Upper lobe of right lung (tissue), 1 donor: ENCODE results near the gene DRGX. TPM values are rescaled to one million over a fixed set of nuclear protein-coding genes. Genes with fewer than 3 reads are reported as not detected.

Experiments
- ATAC-seq: fragments of 200-7000 bp; cut with Tn5 transposase; one replicate; pipeline ENCODE4 v1.9.1; 2020; ENCODE audit warnings: mild to moderate bottlenecking, moderate library complexity
- DNase-seq: peaks from one replicate; pipeline ENCODE4 v3.0.0-alpha.2; 2020
- H3K27ac ChIP-seq: fragments of 200-600 bp; one replicate; pipeline ENCODE4 v1.8.0; 2022
- H3K27me3 ChIP-seq: fragments of 200-600 bp; one replicate; pipeline ENCODE4 v1.8.0; 2022; ENCODE audit warnings: mild to moderate bottlenecking
- H3K36me3 ChIP-seq: fragments of 200-600 bp; one replicate; pipeline ENCODE4 v1.8.0; 2022
- H3K4me1 ChIP-seq: fragments of 200-600 bp; one replicate; pipeline ENCODE4 v1.8.0; 2022
- H3K4me3 ChIP-seq: fragments of 200-600 bp; one replicate; pipeline ENCODE4 v1.8.0; 2022; ENCODE audit warnings: mild to moderate bottlenecking
- H3K9me3 ChIP-seq: fragments of 200-600 bp; one replicate; pipeline ENCODE4 v1.8.0; 2022
- intact Hi-C: fragments of 100-400 bp; cut with DNase I; formaldehyde crosslinking; loops from one replicate; pipeline ENCODE4 v1.11.0; 2022
- total RNA-seq: library from RNA; stranded (reverse); fragmentation: NEBNext Ultra II Directional; extraction: Animal tissue kit (Norgen Biotek cat#: 25700); gene quantifications from one replicate; pipeline ENCODE4 v1.2.1, GENCODE V29; 2021
- TF ChIP-seq, protein P1 (sequence below): fragments of 200-600 bp; IDR thresholded peaks from one replicate; pipeline ENCODE4 v1.8.0; 2022; ENCODE audit warnings: antibody characterized with exemption
- donor health status: DM: no; HTN: yes; CAD: no; lungs with severe emphysema.

The DRGX gene
- total RNA-seq, 1 donor from 2014 or later: not detected

DNA sequence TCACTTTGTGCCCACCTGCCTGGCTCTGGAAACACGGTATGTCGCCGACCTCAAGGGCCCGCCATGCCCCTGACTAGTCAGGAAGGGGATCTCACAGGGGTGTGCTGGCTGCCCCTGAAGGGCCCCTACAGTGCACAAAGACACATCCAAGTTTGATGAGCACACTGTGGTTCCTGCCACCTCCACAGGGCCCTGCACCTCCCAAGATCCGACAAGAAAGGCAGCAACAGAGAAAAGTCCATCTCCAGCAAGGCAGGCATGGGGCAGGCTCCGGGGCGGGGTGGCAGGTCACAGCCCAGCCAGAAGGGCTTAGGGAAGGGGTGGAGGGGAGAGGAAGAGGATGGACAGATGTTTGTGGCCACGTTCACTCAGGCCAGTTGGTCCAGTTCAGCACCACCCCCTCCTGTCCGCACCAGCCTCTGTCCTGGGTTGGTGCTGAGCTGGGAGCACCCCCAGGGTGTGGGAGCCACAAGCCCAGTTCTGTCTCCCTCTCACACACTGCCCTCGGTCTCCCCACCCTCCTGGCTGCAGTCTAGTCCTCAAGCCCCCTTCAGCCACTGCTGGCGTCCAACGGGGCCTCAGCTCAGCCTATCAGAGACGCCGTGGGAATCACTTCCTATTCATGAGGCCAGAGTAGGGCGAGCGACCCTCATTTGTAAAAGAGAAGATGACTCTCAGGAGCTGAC, 11.5 kb downstream of the DRGX start:
- no peak for ATAC-seq
- Histone ChIP-seq H3K4me1 (no peaks in the 10 kb centered on the region), H3K27me3 (peaks cover 9% of the 10 kb centered on the region), H3K36me3 (no peaks in the 10 kb centered on the region), H3K4me3 (no peak overlapping the region), H3K9me3 (no peaks in the 10 kb centered on the region), H3K27ac (no peak overlapping the region)
- intact Hi-C loops: no loop called here
- TF ChIP-seq, protein P1, sequence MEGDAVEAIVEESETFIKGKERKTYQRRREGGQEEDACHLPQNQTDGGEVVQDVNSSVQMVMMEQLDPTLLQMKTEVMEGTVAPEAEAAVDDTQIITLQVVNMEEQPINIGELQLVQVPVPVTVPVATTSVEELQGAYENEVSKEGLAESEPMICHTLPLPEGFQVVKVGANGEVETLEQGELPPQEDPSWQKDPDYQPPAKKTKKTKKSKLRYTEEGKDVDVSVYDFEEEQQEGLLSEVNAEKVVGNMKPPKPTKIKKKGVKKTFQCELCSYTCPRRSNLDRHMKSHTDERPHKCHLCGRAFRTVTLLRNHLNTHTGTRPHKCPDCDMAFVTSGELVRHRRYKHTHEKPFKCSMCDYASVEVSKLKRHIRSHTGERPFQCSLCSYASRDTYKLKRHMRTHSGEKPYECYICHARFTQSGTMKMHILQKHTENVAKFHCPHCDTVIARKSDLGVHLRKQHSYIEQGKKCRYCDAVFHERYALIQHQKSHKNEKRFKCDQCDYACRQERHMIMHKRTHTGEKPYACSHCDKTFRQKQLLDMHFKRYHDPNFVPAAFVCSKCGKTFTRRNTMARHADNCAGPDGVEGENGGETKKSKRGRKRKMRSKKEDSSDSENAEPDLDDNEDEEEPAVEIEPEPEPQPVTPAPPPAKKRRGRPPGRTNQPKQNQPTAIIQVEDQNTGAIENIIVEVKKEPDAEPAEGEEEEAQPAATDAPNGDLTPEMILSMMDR: no peak
- no peak for DNase-seq

DNA sequence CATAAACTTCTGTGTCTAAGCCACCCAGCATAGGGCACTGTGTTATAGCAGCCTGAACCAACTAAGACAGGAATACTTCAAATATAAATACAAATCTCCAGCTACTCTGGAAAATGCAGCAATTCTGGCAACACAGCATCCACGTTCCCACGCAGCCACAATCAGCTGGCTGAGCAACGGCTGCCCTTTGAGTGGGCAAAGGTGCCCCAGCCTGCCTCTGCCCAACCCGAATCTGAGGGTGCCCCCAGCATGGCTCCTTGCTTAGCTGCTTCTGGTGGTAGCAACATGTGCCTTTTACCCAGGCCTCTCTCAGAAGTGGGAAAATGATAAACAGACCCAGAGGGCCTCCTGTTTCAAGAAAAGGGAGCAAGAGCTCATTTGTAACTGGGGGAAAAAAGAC, 12.0 kb downstream of the DRGX start:
- TF ChIP-seq, protein P1: no peak
- Histone ChIP-seq H3K4me1 (no peaks in the 10 kb centered on the region), H3K27me3 (peaks cover 9% of the 10 kb centered on the region), H3K36me3 (no peaks in the 10 kb centered on the region), H3K4me3 (no peak overlapping the region), H3K9me3 (no peaks in the 10 kb centered on the region), H3K27ac (no peak overlapping the region)
- no peak for DNase-seq
- no peak for ATAC-seq
- intact Hi-C loops: no loop called here

DNA sequence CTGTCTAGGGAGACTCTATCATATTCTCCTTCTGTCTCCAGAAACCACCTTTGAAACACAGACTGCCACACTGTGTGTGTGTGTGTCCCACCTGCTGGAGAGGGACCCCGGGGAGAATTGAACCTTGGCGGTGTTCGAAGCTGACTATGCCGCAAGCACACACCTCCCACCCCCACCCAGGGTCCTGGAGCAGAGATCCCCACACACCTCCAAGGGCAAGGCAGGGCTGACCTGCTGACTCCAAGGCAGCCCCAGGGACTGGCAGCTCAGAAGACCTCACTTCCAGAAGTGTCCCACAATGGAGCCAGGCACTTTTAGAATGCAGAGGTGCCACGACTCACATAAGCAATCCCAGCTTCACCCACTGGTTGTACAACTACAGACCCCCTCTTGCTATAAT, 13.1 kb downstream of the DRGX start:
- no peaks in the 10 kb centered on the region for H3K9me3 ChIP-seq
- H3K4me3 ChIP-seq: no peak overlapping the region
- no peaks in the 10 kb centered on the region for H3K36me3 ChIP-seq
- intact Hi-C loops: no loop called here
- no peak overlapping the region for H3K27ac ChIP-seq
- TF ChIP-seq, protein P1: no peak
- DNase-seq (no peak), ATAC-seq (no peak)
- no peaks in the 10 kb centered on the region for H3K4me1 ChIP-seq
- H3K27me3 ChIP-seq: peaks cover 9% of the 10 kb centered on the region

DNA sequence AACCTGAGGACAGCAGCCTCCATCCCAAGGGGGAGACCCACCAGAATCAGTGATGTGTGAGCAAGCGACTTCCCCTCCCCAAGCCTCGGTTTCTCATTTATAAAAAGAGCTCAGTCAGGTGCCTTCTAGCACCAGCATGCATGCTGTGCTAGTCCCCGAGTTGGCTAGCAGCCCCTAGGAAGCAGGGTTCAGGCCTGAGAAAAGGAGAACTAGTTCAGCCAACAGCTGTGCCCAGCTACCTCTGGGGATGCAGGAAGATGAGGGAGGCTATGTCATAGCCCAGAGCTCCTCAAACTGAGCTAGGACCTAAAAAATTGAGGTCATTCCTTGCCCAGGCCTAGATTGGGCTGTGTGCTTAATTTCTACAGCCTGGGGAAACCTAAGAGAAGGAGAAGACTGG, 13.7 kb downstream of the DRGX start:
- ATAC-seq (no peak), DNase-seq (no peak)
- Histone ChIP-seq H3K4me1 (no peaks in the 10 kb centered on the region), H3K27me3 (peaks cover 9% of the 10 kb centered on the region), H3K27ac (no peak overlapping the region), H3K36me3 (no peaks in the 10 kb centered on the region), H3K9me3 (no peaks in the 10 kb centered on the region), H3K4me3 (no peak overlapping the region)
- intact Hi-C loops: no loop called here
- TF ChIP-seq, protein P1: no peak

DNA sequence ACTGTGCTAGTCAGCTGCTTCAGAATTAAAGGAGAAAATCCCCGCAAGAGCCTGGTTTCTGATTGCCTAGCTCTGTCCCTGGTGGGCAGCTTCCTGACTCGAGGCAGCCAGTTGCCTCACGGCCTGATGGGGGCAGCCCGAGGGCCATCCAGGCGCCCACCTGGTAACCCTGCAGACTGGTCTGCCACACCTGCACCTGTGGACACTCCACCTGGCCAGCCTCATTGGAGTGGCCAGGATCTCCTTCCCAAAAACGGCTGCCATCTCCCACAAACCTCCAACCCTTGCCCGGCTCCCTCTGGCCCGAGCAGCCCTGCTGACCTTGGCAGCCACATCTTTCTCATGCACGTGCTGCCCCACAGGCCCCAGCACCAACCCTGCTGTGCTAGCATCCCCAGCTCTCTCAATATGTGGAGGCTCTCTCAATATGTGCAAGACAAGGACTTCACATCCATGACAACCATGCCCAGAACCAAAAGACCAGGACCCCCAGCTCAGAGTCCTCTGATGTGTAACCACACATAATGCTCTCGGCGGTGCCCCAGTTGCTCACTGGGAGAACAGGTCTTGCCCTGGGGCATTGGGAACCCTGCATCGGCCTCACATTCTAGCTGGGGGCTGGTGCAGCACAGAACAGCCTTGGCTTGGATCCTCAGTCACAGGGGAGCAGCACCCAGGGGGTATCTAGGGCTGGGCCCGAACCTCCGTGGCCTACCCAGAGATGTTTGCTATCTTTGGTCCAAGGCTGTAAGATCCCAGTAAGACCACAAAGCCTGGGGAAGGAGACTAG, 14.6 kb downstream of the DRGX start:
- Histone ChIP-seq H3K9me3 (no peaks in the 10 kb centered on the region), H3K4me1 (no peaks in the 10 kb centered on the region), H3K36me3 (no peaks in the 10 kb centered on the region), H3K27me3 (peaks cover 9% of the 10 kb centered on the region), H3K27ac (no peak overlapping the region), H3K4me3 (no peak overlapping the region)
- intact Hi-C loops: no loop called here
- ATAC-seq (no peak), DNase-seq (no peak)
- TF ChIP-seq, protein P1: no peak
